ENCODE results near the gene UIMC1. TPM values are rescaled to one million over a fixed set of nuclear protein-coding genes. Genes with fewer than 3 reads are reported as not detected.

UIMC1 gene
- polyA plus RNA-seq, 5 donors, result 37.9 to 54.2 (median 43.0) TPM

- no peak for DNase-seq
Measured at GRCh38 chr5:176955895-176956294, 50.7 kb downstream of the UIMC1 start.

GRCh38 chr5:176954050-176954449 is 52.5 kb downstream of the UIMC1 start:
- DNase-seq, result no peak

GRCh38 chr5:176952531-176953193 is 53.9 kb downstream of the UIMC1 start:
- DNase-seq, result no peak

- no peak for DNase-seq
Measured at GRCh38 chr5:176948458-176948857, 58.1 kb downstream of the UIMC1 start.

- no peak for DNase-seq
Measured at GRCh38 chr5:176947847-176948246, 58.7 kb downstream of the UIMC1 start.

- DNase-seq, result no peak
Measured at GRCh38 chr5:176944268-176944667, 62.3 kb downstream of the UIMC1 start.

GRCh38 chr5:176943816-176944215 is 62.8 kb downstream of the UIMC1 start:
- DNase-seq, result no peak

- no peak for DNase-seq
Measured at GRCh38 chr5:176941951-176942350, 64.6 kb downstream of the UIMC1 start.

- no peak for DNase-seq
Measured at GRCh38 chr5:176938472-176938871, 68.1 kb downstream of the UIMC1 start.

GRCh38 chr5:176935017-176935416 is 71.6 kb downstream of the UIMC1 start:
- DNase-seq, result no peak

- no peak for DNase-seq
Measured at GRCh38 chr5:176934309-176934930, 72.2 kb downstream of the UIMC1 start.

- DNase-seq, result no peak
Measured at GRCh38 chr5:176929654-176930053, 76.9 kb downstream of the UIMC1 start.

- no peak for DNase-seq
Measured at GRCh38 chr5:176927562-176927961, 79.0 kb downstream of the UIMC1 start.

- no peak for DNase-seq
Measured at GRCh38 chr5:176922817-176923216, 83.8 kb downstream of the UIMC1 start.

- DNase-seq, result no peak
Measured at GRCh38 chr5:176921714-176922113, 84.9 kb downstream of the UIMC1 start.

GRCh38 chr5:176918613-176919012 is 88.0 kb downstream of the UIMC1 start:
- DNase-seq, result no peak

- no peak for DNase-seq
Measured at GRCh38 chr5:176916337-176916736, 90.2 kb downstream of the UIMC1 start.

GRCh38 chr5:176915906-176916305 is 90.7 kb downstream of the UIMC1 start:
- DNase-seq, result no peak

GRCh38 chr5:176912115-176912514 is 94.5 kb downstream of the UIMC1 start:
- no peak for DNase-seq

- no peak for DNase-seq
Measured at GRCh38 chr5:176908675-176909368, 97.8 kb downstream of the UIMC1 start.

- DNase-seq, result no peak
Measured at GRCh38 chr5:176906796-176907195, 99.8 kb downstream of the UIMC1 start.

- no peak for DNase-seq
Measured at GRCh38 chr5:176906126-176906525, 100.5 kb downstream of the UIMC1 start.

- DNase-seq, result no peak
Measured at GRCh38 chr5:176904276-176904675, 102.3 kb downstream of the UIMC1 start.
